DND-41 (cell line): ENCODE results near the gene CACHD1.

Experiments
- ATAC-seq: fragments of 200-7000 bp; cut with Tn5 transposase; 3 replicates; pipeline ENCODE4 v1.9.1; 2021; ENCODE audit warnings: low read depth; ENCODE audit not compliant: insufficient read depth
- DNase-seq: peaks from one replicate; pipeline ENCODE4 v3.0.0-alpha.2; 2020
- H2AFZ ChIP-seq: 2 replicates; pipeline ENCODE4 v1.6.0; 2012; ENCODE audit warnings: low read depth, low read length
- H3K27ac ChIP-seq: 2 replicates; pipeline ENCODE4 v1.5.1; 2012; ENCODE audit warnings: low read length, inconsistent platforms
- H3K27me3 ChIP-seq: fragments of 200-600 bp; sonication (generic); 2 replicates; pipeline ENCODE4 v1.6.0; 2012; ENCODE audit warnings: low read length, mild to moderate bottlenecking, inconsistent platforms; ENCODE audit not compliant: insufficient read depth, poor library complexity
- H3K36me3 ChIP-seq: 2 replicates; pipeline ENCODE4 v1.5.1; 2012; ENCODE audit warnings: low read length, inconsistent platforms; ENCODE audit not compliant: insufficient read depth
- H3K4me1 ChIP-seq: 2 replicates; pipeline ENCODE4 v1.5.1; 2012; ENCODE audit warnings: mild to moderate bottlenecking, low read length; ENCODE audit not compliant: insufficient read depth
- H3K4me2 ChIP-seq: 2 replicates; pipeline ENCODE4 v1.6.0; 2012; ENCODE audit warnings: mild to moderate bottlenecking, moderate library complexity, low read length, inconsistent platforms; ENCODE audit not compliant: insufficient read depth
- H3K4me3 ChIP-seq, 2 experiments: fragments of 200-600 bp in 1 of 2; shearing (Covaris generic) in 1 of 2; 2 replicates each; pipeline ENCODE4 v1.5.1; 2012 to 2016; ENCODE audit warnings: inconsistent platforms in 2 of 2, low read length in 2 of 2, mild to moderate bottlenecking in 2 of 2, low read depth in 1 of 2, moderate library complexity in 1 of 2
- H3K79me2 ChIP-seq: 2 replicates; pipeline ENCODE4 v1.6.0; 2012; ENCODE audit warnings: low read length, inconsistent platforms; ENCODE audit not compliant: insufficient read depth
- H3K9ac ChIP-seq: 2 replicates; pipeline ENCODE4 v1.6.0; 2012; ENCODE audit warnings: low read depth, mild to moderate bottlenecking, inconsistent platforms, low read length, moderate library complexity
- H3K9me3 ChIP-seq: 2 replicates; pipeline ENCODE4 v1.5.1; 2012; ENCODE audit warnings: low read length, moderate library complexity, mild to moderate bottlenecking, inconsistent platforms; ENCODE audit not compliant: insufficient read depth, severe bottlenecking
- H4K20me1 ChIP-seq: 2 replicates; pipeline ENCODE4 v1.6.0; 2012; ENCODE audit warnings: low read length; ENCODE audit not compliant: insufficient read depth
- CTCF ChIP-seq: IDR thresholded peaks from 2 replicates; pipeline ENCODE4 v1.5.1; 2012; ENCODE audit warnings: borderline replicate concordance, low read length, moderate library complexity, mild to moderate bottlenecking; ENCODE audit not compliant: poor library complexity, severe bottlenecking; ENCODE audit errors: extremely low read depth
- EZH2 ChIP-seq: IDR thresholded peaks from 3 replicates; pipeline ENCODE4 v1.6.1; 2012; ENCODE audit warnings: borderline replicate concordance, low read depth, mild to moderate bottlenecking, moderate library complexity, low read length, inconsistent platforms; ENCODE audit not compliant: severe bottlenecking

The CACHD1 gene

GRCh38 chr1:64669098-64669675, 199.3 kb downstream of the CACHD1 start:
- Histone ChIP-seq H3K27me3 (peaks cover 3% of the 10 kb centered on the region), H3K36me3 (no peaks in the 10 kb centered on the region), H3K4me3 (no peak overlapping the region)

GRCh38 chr1:64675718-64676345, 205.9 kb downstream of the CACHD1 start:
- DNase-seq (no peak), ATAC-seq (no peak)
- no peak for TF ChIP-seq EZH2
- peak; percentile 54 for TF ChIP-seq CTCF
- Histone ChIP-seq H3K9me3 (no peaks in the 10 kb centered on the region), H3K27me3 (peaks cover 5% of the 10 kb centered on the region), H3K4me3 (no peak overlapping the region), H4K20me1 (no peaks in the 10 kb centered on the region), H3K27ac (no peak overlapping the region), H3K36me3 (no peaks in the 10 kb centered on the region), H3K4me1 (no peaks in the 10 kb centered on the region), H3K4me2 (no peak overlapping the region), H3K9ac (no peak overlapping the region), H2AFZ (no peak overlapping the region), H3K79me2 (no peaks in the 10 kb centered on the region)

More at GRCh38 chr1:64669098-64669675, 199.3 kb downstream of the CACHD1 start:
- H2AFZ ChIP-seq: no peak overlapping the region
- no peak overlapping the region for H3K27ac ChIP-seq
- H3K9me3 ChIP-seq: no peaks in the 10 kb centered on the region
- no peak overlapping the region for H3K4me2 ChIP-seq
- TF ChIP-seq EZH2: no peak
- no peak for TF ChIP-seq CTCF
- no peak overlapping the region for H3K9ac ChIP-seq
- H4K20me1 ChIP-seq: no peaks in the 10 kb centered on the region
- DNase-seq: no peak
- no peaks in the 10 kb centered on the region for H3K79me2 ChIP-seq
- no peak for ATAC-seq
- no peaks in the 10 kb centered on the region for H3K4me1 ChIP-seq

- DNase-seq (no peak), ATAC-seq (no peak)
- Histone ChIP-seq H3K27me3 (peaks cover 5% of the 10 kb centered on the region), H3K79me2 (no peaks in the 10 kb centered on the region), H3K36me3 (no peaks in the 10 kb centered on the region), H3K9me3 (no peaks in the 10 kb centered on the region), H3K4me1 (no peaks in the 10 kb centered on the region), H3K9ac (no peak overlapping the region), H3K27ac (no peak overlapping the region), H3K4me2 (no peak overlapping the region), H4K20me1 (no peaks in the 10 kb centered on the region), H3K4me3 (no peak overlapping the region), H2AFZ (no peak overlapping the region)
- no peak for TF ChIP-seq CTCF
- no peak for TF ChIP-seq EZH2
These were observed 206.5 kb downstream of the CACHD1 start for GRCh38 chr1:64676386-64676785.

GRCh38 chr1:64677532-64677931, 207.6 kb downstream of the CACHD1 start:
- Histone ChIP-seq H3K4me1 (no peaks in the 10 kb centered on the region), H4K20me1 (no peaks in the 10 kb centered on the region), H3K9ac (no peak overlapping the region), H3K4me2 (no peak overlapping the region), H2AFZ (no peak overlapping the region), H3K36me3 (no peaks in the 10 kb centered on the region), H3K4me3 (no peak overlapping the region), H3K9me3 (no peaks in the 10 kb centered on the region), H3K27ac (no peak overlapping the region), H3K79me2 (no peaks in the 10 kb centered on the region), H3K27me3 (peaks cover 5% of the 10 kb centered on the region)
- no peak for ATAC-seq
- DNase-seq: no peak
- no peak for TF ChIP-seq CTCF
